GM18867 (cell line): Measurements from ENCODE around the gene TMEM143.
"Not testable (repeated sequence)": the region's sequence is repeated elsewhere in the genome, so short reads cannot be mapped to it uniquely, and the experiment has no call there.

Experiments
- ATAC-seq: cut with Tn5 transposase; IDR thresholded peaks from one replicate; pipeline ENCODE4 v1.9.1; 2021; ENCODE audit warnings: mild to moderate bottlenecking, moderate library complexity; ENCODE audit not compliant: unreplicated experiment

The TMEM143 gene

GRCh38 chr19:48332351-48332661, 31.4 kb downstream of the TMEM143 start:
- ATAC-seq, result no peak

DNA sequence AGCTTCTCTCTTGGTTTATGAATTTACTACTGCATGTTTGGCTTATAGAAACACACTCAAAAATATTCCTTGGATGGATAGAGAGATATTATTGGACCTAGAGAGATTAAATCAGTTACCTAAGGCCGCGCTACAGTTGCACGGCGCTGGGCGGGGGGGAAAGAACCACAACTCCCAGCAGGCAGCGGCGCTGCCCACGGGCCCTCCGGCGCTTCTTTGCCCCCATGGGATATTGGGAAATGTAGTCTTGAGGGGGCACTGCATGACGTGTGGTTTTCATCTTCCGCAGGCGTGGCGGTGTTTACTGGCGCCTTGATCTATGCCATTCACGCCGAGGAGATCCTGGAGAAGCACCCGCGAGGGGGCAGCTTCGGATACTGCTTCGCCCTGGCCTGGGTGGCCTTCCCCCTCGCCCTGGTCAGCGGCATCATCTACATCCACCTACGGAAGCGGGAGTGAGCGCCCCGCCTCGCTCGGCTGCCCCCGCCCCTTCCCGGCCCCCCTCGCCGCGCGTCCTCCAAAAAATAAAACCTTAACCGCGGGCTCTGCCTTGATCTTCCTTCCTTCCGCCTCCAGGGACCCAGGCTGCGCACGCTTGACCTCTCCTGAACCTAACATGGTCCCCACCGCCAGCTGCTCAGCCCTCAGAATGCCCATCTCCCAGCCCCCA, 33.6 kb downstream of the TMEM143 start:
- ATAC-seq, result peak; percentile 27

GRCh38 chr19:48329167-48329891, 34.4 kb downstream of the TMEM143 start:
- ATAC-seq, result no peak

DNA sequence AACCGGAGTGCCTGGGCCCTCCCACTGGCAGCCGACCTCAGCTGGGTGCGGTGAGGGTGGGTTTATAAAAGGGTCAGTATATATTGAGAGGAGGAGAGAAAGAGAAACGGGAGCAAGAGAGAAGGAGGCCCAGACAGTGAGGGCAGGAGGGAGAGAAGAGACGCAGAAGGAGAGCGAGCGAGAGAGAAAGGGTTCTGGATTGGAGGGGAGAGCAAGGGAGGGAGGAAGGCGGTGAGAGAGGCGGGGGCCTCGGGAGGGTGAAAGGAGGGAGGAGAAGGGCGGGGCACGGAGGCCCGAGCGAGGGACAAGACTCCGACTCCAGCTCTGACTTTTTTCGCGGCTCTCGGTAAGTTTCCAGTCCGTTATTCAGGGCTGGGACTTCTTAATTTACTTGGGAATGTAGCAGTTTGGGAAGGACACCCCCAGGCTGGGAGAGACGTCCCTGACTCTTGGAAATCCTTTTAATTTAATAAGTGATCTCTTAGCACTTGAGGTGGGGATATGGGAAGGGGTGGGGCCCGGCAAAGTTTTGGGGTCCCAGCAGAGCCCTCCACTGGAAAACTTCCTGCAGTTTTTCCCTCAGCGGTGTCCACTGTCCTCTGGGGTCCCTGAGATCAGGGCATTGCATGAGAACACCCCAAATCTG, 38.4 kb downstream of the TMEM143 start, which contains the start of gene EMP3:
TSS of gene EMP3 (plus strand) at position 288 of the 646 bp plus-strand sequence. CDS start 1,293 bp downstream, outside the sequence.
- no peak for ATAC-seq

- peak; percentile 64 for ATAC-seq
Measured at GRCh38 chr19:48321622-48322591, 41.8 kb downstream of the TMEM143 start.

DNA sequence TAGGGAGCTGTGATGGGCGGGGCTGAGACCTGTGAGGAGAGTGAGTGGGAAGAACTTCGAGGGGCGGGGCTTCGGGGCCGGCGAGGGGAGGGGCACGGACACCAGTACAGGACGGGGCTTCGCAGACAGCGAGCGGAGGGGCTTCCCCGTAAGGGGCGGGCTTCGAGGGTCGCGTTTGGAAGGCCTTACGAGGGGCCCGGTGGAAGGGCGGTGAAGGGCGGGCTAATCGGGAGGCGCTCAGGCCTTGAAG, 42.4 kb downstream of the TMEM143 start:
- no peak for ATAC-seq

DNA sequence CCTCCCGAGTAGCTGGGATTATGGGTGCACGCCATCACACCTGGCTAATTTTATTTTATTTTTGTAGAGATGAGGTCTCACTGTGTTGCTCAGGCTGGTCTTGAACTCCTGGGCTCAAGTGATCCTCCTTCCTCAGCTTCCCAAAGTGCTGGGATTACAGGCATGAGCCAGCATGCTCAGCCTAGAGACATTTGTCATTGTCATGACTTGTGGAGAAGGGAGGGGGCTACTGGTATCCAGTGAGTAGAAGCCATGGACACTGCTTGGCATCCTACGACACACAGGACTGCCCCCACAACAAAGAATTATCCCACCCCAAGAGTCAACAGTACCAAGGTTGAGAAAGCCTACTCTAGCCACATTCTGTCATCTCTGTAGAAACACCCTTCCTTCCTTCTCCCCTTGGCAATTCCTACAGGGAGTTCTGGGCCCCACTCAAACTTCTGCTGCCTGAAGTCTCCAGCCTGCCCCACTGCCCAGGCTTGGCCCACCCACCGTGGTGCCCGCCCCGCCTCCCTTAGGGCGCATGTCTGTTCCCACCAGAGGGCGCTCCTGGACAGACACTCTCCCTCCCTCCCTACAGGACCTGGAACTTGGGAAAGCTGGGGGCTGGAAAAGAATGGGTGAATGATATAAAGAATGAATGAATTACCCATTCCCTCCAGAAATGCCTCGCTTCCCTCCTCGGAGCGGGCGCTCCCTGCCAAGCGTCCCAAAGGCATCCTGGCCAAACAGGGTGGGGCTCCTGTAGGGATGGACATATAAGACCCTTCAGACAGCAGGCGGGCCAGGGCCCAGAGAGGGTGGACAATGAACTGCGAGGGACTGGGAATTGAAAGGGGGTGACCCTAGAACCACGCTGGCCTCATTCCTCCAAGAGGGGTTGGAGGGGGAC, 43.8 kb downstream of the TMEM143 start:
- ATAC-seq, result no peak

DNA sequence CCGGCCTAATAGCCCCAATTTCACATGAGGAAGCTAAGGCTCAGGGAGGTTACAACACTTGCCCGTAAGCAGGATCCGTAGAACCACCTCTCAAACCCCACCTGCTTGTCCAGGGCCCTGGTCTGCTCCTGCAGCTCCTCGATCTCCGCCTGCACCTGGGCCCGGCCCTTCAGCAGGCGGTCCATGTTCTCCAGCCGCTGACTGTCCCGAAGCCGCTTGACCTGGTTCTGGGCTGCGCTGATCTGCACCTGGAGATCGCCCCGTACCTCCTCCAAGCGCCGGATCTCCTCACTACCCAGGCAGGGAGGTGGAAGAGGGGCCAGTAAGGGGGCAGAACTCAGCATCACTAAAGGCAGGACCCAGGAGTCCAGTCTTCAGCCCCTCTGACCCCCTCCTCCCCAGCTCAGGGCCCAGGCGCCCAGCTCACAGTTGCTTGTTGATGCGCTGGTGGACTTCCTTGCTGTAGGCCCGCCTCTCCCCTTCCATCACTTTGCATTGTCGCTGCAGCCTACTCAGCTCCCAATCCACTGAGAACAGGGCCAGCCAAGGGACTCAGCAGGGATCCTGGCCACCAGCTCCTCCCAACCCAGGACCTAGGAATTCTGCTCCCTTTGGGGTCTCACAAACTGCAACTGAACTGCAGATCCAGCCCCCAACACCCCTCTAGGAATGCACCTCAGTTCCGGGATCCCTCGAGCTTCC, 45.3 kb downstream of the TMEM143 start:
- no peak for ATAC-seq

DNA sequence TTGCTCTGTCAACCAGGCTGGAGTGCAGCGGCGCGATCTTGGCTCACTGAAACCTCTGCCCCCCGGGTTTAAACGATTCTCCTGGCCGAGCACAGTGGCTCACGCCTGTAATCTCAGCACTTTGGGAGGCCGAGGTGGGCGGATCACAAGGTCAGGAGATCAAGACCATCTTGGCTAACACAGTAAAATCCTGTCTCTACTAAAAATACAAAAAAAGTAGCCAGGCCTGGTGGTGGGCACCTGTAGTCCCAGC, 46.1 kb downstream of the TMEM143 start:
- not testable (repeated sequence) for ATAC-seq

- no peak for ATAC-seq
Measured at GRCh38 chr19:48315712-48316111, 48.0 kb downstream of the TMEM143 start.

- no peak for ATAC-seq
Measured at GRCh38 chr19:48311384-48311783, 52.4 kb downstream of the TMEM143 start.

DNA sequence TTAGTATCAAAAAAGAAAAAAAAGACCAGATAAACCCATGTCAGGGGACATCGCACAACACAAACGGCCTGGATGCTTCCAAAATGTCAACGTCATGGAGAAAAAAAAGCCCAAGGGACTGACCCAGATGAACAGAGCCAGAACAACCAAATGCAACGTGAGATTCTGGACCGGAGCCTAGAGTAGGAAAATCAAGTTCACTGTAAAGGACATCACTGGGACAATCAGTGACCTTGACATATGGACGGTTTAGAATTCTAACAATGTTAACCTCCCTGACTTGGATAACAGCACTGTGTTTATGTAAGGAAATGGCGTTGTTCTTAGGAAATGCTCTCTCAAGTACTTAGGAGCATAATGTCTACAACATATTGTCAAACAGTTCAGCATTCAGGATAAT, 53.5 kb downstream of the TMEM143 start:
- ATAC-seq, result no peak

DNA sequence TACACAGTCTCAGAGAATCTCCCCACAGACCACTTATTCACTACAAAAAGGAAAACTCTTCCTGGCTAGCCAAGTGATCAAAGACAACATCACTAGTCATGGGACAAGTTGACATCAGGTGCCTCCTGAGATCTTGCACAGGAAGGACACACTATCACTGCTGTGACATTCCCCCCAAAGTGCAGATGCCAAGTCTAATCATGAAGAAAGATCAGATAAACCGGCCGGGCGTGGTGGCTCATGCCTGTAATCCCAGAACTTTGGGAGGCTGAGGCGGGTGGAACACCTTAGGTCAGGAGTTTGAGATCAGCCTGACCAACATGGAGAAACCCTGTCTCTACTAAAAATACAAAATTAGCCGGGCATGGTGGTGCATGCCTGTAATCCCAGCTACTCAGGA, 54.0 kb downstream of the TMEM143 start:
- ATAC-seq, result not testable (repeated sequence)

GRCh38 chr19:48308631-48309586, 54.8 kb downstream of the TMEM143 start:
- no peak for ATAC-seq

DNA sequence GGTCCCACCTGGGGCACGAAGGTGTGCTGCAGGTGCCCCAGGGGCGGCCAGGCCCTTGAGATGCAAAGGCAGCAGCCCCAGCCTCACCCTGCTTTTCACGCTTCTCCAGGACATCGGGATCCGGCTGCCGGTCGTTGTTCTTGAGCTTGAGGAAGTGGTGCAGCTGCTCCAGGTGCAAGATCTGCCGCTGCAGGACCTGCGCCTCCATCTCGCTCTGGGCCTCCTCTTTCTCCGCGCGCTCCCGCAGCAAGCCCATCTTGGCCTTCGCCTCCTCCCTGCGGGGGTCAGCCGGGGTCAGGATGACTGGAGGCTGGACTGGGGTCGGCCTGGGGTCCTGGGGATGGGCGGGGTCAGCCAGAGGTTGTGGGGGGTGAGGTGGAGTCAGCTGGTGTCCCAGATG, 59.9 kb downstream of the TMEM143 start:
- no peak for ATAC-seq

GRCh38 chr19:48303367-48303766, 60.4 kb downstream of the TMEM143 start:
- no peak for ATAC-seq

- ATAC-seq, result no peak
Measured at GRCh38 chr19:48302600-48302959, 61.2 kb downstream of the TMEM143 start.

GRCh38 chr19:48301886-48302599, 61.7 kb downstream of the TMEM143 start:
- ATAC-seq, result no peak
